NCI-H524 treated with DMSO at 0.1 percent for 48 hours (cell line): ENCODE measurements around the gene PARD3B.
"Not testable (repeated sequence)": the region's sequence is repeated elsewhere in the genome, so short reads cannot be mapped to it uniquely, and the experiment has no call there.

Source experiments
- DNase-seq: peaks from one replicate; lab custom pipeline; 2025; lab: John Stamatoyannopoulos, UW

PARD3B gene

GRCh38 chr2:204542982-204543608 lies 2.2 kb upstream of the PARD3B start:
- no peak for DNase-seq

DNA sequence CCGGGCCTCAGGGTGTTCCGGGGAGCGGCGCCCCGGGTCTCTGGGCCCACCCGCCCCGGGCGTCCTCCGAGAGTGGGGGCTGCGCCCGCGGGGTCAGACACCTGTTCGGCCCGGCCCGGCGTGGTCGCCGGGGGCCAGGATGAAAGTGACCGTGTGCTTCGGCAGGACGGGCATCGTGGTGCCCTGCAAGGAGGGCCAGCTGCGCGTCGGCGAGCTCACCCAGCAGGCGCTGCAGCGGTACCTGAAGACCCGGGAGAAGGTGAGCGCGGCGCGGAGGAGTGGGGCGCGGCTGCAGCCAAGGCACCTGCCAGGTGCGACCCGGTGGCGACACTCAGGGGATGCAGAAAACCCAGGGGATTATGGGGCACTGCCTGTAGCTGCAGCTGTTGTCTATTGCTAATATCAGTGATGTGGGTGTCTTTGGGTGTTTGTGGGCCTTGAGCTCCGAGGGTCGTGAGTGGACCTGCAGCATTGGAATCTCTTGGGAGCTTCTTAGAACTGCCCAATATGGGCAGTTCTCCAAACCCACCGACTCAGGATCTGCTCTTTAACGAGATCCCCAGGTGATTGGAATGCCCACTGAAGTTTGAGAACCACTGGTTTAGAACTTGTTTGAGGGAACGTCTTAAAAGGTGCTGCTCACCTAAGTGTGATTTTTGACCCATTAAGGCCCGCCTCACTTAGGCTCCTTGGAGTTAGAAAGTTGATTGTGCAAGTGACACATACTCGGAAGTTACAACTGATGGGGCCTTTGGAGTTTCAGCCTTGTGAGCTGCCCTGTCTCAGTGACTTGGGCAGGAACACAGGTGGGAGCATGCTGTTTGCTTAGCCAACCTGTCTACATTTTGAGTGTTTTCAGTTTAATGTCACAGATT lies 823 bp downstream of the PARD3B start:
- no peak for DNase-seq

- no peak for DNase-seq
These were observed 5.7 kb downstream of the PARD3B start for GRCh38 chr2:204550751-204551511.

DNA sequence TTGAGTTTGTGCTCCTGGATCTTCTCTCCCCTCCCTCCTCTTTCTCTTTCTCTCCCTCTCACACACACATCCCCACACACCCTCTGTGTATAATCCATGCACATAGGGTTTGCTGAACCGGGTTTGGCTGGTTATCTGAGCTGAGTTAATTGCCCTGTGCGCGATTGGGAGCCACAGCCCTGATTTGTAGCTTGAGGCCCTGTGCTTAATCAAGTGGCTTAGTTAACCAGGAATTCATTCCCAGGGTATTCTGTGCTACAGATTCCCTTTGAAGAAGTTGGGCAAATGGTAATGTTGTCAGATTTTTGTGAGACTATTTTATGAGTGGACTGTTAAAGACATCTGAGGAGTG lies 6.2 kb downstream of the PARD3B start:
- DNase-seq = no peak

- DNase-seq = no peak
These were observed 12.3 kb downstream of the PARD3B start for GRCh38 chr2:204557604-204558003.

- DNase-seq = not testable (repeated sequence)
These were observed 14.1 kb downstream of the PARD3B start for GRCh38 chr2:204559358-204559757.

DNA sequence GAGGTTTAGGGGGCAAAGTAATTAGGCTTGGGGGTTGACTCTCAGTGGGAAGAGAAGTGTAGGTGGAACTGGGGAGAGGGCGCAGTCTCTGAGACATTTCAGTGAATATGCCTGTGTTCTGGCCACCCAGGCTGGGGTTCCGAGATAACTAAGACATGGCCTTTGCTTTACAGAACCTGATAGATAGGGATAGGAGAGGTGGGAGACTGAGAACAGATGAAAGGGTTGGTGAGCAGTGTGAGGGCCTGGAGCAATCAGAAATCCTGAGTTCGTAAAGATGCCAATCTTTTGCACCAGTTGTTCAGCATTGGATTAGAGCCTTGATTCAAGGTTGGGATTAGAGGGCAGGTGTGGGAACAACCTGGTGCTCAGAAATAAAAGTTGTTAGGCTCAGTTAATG lies 15.6 kb downstream of the PARD3B start:
- no peak for DNase-seq

GRCh38 chr2:204561771-204562170 lies 16.5 kb downstream of the PARD3B start:
- no peak for DNase-seq

- no peak for DNase-seq
These were observed 21.2 kb downstream of the PARD3B start for GRCh38 chr2:204566439-204566838.

GRCh38 chr2:204570421-204570820 lies 25.1 kb downstream of the PARD3B start:
- no peak for DNase-seq

- DNase-seq = no peak
These were observed 25.8 kb downstream of the PARD3B start for GRCh38 chr2:204571041-204571440.

GRCh38 chr2:204571911-204572310 lies 26.6 kb downstream of the PARD3B start:
- no peak for DNase-seq

GRCh38 chr2:204573221-204573620 lies 27.9 kb downstream of the PARD3B start:
- DNase-seq = no peak

DNA sequence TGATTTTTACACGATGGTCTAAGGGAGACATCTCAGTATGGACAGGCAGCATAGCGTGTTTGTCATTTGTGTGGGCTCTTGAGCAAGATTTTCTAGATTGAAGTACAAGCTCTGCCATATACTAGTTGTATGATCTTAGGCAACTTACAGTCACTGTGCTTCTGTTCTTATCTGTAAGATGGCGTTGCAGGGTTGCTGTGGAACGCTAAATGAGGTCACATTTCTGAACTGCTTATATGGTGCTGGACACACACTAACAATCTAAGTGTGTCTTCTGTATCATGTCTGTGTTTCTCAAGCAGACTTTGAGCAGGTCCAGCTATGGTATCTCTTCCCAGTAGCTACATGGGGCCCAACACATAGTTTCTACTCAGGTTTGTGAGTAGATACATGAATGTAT lies 29.2 kb downstream of the PARD3B start:
- no peak for DNase-seq

DNA sequence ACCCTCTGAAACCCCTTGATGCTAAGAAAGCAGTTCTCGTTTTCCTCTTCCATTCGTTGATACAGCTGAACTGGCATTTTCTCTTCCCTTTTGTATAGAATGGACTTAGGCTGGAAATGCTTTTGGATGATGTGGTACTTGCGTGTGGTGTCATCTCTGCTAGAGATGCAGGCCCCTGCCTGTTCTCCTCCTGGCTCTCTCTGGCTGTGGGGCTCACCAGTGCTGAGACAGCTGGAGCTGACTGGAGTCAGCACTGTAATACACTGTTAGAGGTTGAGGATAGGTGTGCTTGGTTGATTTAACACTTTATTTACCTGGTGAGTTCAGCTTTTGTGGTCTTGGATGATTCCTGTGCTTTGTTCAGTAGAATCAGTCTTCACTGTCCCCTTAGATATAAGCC lies 30.2 kb downstream of the PARD3B start:
- no peak for DNase-seq

DNA sequence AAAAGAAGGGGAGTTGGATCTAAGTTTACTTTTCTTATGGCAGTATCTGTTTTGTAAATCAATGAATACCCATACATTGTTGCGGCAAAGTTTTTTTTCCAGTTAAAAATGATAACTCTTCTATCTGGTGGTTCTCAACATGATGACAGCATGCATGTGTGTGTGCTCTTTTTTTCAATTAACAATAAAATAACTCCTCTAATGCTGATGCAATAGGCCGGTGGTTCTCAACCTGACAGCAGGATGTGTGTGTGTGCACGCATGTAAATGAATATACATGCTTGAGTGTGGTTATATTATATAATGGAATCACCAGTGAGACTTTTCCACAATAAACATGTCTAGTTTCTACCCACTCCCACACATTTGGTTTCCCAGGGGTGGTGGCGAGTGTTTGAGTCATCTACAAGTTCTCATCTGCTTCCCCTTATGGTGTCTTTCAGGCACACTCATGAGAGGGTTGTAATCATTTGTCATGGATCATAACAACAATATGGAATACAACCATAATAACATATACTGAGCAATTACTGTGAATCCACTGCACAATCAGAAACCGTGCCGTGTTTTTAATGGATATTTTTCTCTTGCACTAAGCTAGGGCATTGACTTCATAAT lies 31.2 kb downstream of the PARD3B start:
- no peak for DNase-seq

GRCh38 chr2:204578928-204579598 lies 33.8 kb downstream of the PARD3B start:
- no peak for DNase-seq

- DNase-seq = no peak
These were observed 36.7 kb downstream of the PARD3B start for GRCh38 chr2:204581946-204582345.

DNA sequence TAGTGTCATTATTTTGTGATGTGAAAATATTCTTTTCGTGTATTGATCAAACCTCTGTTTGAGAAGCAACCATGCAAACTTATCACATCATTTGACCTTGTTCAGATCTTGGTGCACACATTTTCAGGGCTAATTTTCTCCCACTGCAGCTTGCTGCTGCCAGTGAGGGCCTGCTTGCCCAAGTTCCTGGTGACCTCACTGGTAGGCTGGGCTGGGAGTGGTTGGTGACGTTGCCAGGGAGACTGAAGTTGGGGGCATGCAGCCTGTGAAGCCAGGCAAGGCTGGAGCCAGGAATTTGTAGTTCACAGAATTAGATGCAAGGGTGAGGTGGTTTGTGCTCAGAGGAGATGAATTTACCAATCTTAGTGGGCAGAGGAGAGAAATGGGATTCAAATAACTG lies 38.5 kb downstream of the PARD3B start:
- no peak for DNase-seq

GRCh38 chr2:204585930-204586329 lies 40.7 kb downstream of the PARD3B start:
- DNase-seq = no peak

GRCh38 chr2:204586444-204587180 lies 41.3 kb downstream of the PARD3B start:
- DNase-seq = no peak
